H1 (cell line): ENCODE measurements around the gene TGFBRAP1. TPM values are rescaled to one million over a fixed set of nuclear protein-coding genes. Genes with fewer than 3 reads are reported as not detected.

Experiments
- CTCF ChIA-PET: fragments of 300-600 bp; sonication (Branson Sonifier 250); formaldehyde crosslinking; loops from one replicate; lab custom pipeline; 2021; ENCODE audit not compliant: partially characterized antibody; lab: Charles Lee
- POLR2A ChIA-PET: fragments of 300-600 bp; sonication (Branson Sonifier 250); formaldehyde crosslinking; loops from one replicate; lab custom pipeline; 2021; ENCODE audit warnings: inconsistent platforms; ENCODE audit not compliant: partially characterized antibody; lab: Charles Lee
- DNase-seq, 2 experiments: peaks; one replicate each; pipeline versions ENCODE4 v3.0.0 to v3.0.0-alpha.2; 2010 to 2022; ENCODE audit warnings: low spot score in 2 of 2, low read depth in 1 of 2, mixed read lengths in 1 of 2
- FAIRE-seq: peaks from 2 replicates; lab custom pipeline; 2011; peaks lifted over from hg19 to GRCh38; lab: Jason Lieb, UNC
- H2AFZ ChIP-seq: 2 replicates; pipeline ENCODE4 v1.8.1; 2012; ENCODE audit warnings: low read length, inconsistent platforms
- H2AK5ac ChIP-seq: 2 replicates; pipeline ENCODE4 v1.6.1; 2013; ENCODE audit warnings: low read depth, low read length
- H2BK120ac ChIP-seq: replicated peaks from 2 replicates; pipeline ENCODE3; 2013; ENCODE audit warnings: low read depth, low read length, inconsistent platforms
- H2BK12ac ChIP-seq: 2 replicates; pipeline ENCODE4 v1.6.1; 2013; ENCODE audit warnings: low read depth, low read length
- H2BK15ac ChIP-seq: 2 replicates; pipeline ENCODE4 v1.6.1; 2013; ENCODE audit warnings: low read length
- H2BK20ac ChIP-seq: 2 replicates; pipeline ENCODE4 v1.6.1; 2013; ENCODE audit warnings: low read length
- H2BK5ac ChIP-seq: 2 replicates; pipeline ENCODE4 v1.6.1; 2013; ENCODE audit warnings: low read depth, low read length
- H3K14ac ChIP-seq: 2 replicates; pipeline ENCODE4 v1.6.1; 2013; ENCODE audit warnings: inconsistent platforms; ENCODE audit not compliant: insufficient read length
- H3K18ac ChIP-seq: 2 replicates; pipeline ENCODE4 v1.6.1; 2013; ENCODE audit warnings: low read length; ENCODE audit errors: extremely low read depth
- H3K23ac ChIP-seq: 2 replicates; pipeline ENCODE4 v1.6.1; 2013; ENCODE audit warnings: inconsistent platforms; ENCODE audit not compliant: insufficient read length
- H3K23me2 ChIP-seq: 2 replicates; pipeline ENCODE4 v1.6.1; 2013; ENCODE audit warnings: low read depth, low read length
- H3K27ac ChIP-seq: 2 replicates; pipeline ENCODE4 v1.6.1; 2011; ENCODE audit warnings: low read depth, low read length, inconsistent platforms
- H3K27me3 ChIP-seq, 4 experiments: replicated peaks in 1 of 4; 1 replicate in 1 of 4; 2 replicates in 3 of 4; pipeline versions ENCODE4 v1.6.1 to v1.8.1; 2011 to 2013; ENCODE audit warnings: low read length in 3 of 4, mild to moderate bottlenecking in 3 of 4, inconsistent platforms in 2 of 4, mixed read lengths in 2 of 4, moderate library complexity in 1 of 4; ENCODE audit not compliant: control insufficient read depth in 3 of 4, insufficient read depth in 3 of 4; ENCODE audit errors: extremely low read depth in 1 of 4
- H3K36me3 ChIP-seq, 4 experiments: 2 replicates each; pipeline versions ENCODE4 v1.6.1 to v1.8.1; 2011 to 2013; ENCODE audit warnings: mild to moderate bottlenecking in 4 of 4, low read length in 3 of 4, moderate library complexity in 2 of 4, control low read depth in 1 of 4, inconsistent platforms in 1 of 4; ENCODE audit not compliant: insufficient read depth in 4 of 4, control insufficient read depth in 2 of 4
- H3K4ac ChIP-seq: replicated peaks from 2 replicates; pipeline ENCODE3; 2013; ENCODE audit warnings: low read length, low read depth, mixed read lengths, inconsistent platforms; ENCODE audit not compliant: insufficient read length
- H3K4me1 ChIP-seq, 4 experiments: replicated peaks in 1 of 4; 1 replicate in 1 of 4; 2 replicates in 3 of 4; pipeline versions ENCODE4 v1.6.1 to v1.8.1; 2011 to 2013; ENCODE audit warnings: low read length in 3 of 4, inconsistent platforms in 2 of 4, mixed read lengths in 1 of 4; ENCODE audit not compliant: insufficient read depth in 4 of 4, control insufficient read depth in 3 of 4
- H3K4me2 ChIP-seq, 2 experiments: 2 replicates each; pipeline versions ENCODE4 v1.6.1 to v1.8.1; 2011 to 2013; ENCODE audit warnings: low read depth in 2 of 2, low read length in 2 of 2, control low read depth in 1 of 2, inconsistent platforms in 1 of 2, mild to moderate bottlenecking in 1 of 2; ENCODE audit not compliant: insufficient read depth in 1 of 2
- H3K4me3 ChIP-seq, 4 experiments: fragments of 200-600, 300-600 bp in 1 of 4; sonication (generic), shearing (Covaris generic), sonication (Bioruptor Twin) in 1 of 4; 2 replicates each; pipeline versions ENCODE4 v1.5.1 to v1.8.1; 2011 to 2016; ENCODE audit warnings: low read length in 4 of 4, low read depth in 3 of 4, control low read depth in 2 of 4, inconsistent platforms in 2 of 4, mild to moderate bottlenecking in 2 of 4, mixed read lengths in 1 of 4, moderate library complexity in 1 of 4; ENCODE audit not compliant: insufficient read depth in 2 of 4; ENCODE audit errors: extremely low read depth in 1 of 4
- H3K56ac ChIP-seq: replicated peaks from 2 replicates; pipeline ENCODE3; 2013; ENCODE audit warnings: low read depth, mild to moderate bottlenecking, mixed read lengths, low read length, inconsistent platforms; ENCODE audit not compliant: insufficient read length
- H3K79me1 ChIP-seq: 2 replicates; pipeline ENCODE4 v1.6.1; 2013; ENCODE audit warnings: low read depth, low read length, control low read depth
- H3K79me2 ChIP-seq, 2 experiments: 2 replicates each; pipeline versions ENCODE4 v1.6.1 to v1.8.1; 2012 to 2013; ENCODE audit warnings: low read length in 2 of 2, mild to moderate bottlenecking in 2 of 2, inconsistent platforms in 1 of 2; ENCODE audit not compliant: insufficient read depth in 2 of 2, control insufficient read depth in 1 of 2
- H3K9ac ChIP-seq, 4 experiments: replicated peaks in 1 of 4; 1 replicate in 1 of 4; 2 replicates in 3 of 4; pipeline versions ENCODE4 v1.6.1 to v1.8.1; 2011 to 2013; ENCODE audit warnings: low read depth in 3 of 4, low read length in 3 of 4, control low read depth in 2 of 4, mild to moderate bottlenecking in 2 of 4, moderate library complexity in 2 of 4, inconsistent platforms in 1 of 4; ENCODE audit errors: extremely low read depth in 1 of 4
- H3K9me3 ChIP-seq, 2 experiments: 2 replicates each; pipeline versions ENCODE4 v1.6.1 to v1.8.1; 2012 to 2013; ENCODE audit warnings: mild to moderate bottlenecking in 2 of 2, moderate library complexity in 2 of 2, control low read depth in 1 of 2, inconsistent platforms in 1 of 2, low read depth in 1 of 2, low read length in 1 of 2, mixed read lengths in 1 of 2; ENCODE audit not compliant: insufficient read depth in 2 of 2
- H4K20me1 ChIP-seq, 2 experiments: replicated peaks in 1 of 2; 2 replicates each; pipeline versions ENCODE3 to v1.8.1; 2011 to 2013; ENCODE audit warnings: inconsistent platforms in 2 of 2, low read length in 2 of 2, mild to moderate bottlenecking in 1 of 2; ENCODE audit not compliant: insufficient read depth in 2 of 2, control insufficient read depth in 1 of 2
- H4K5ac ChIP-seq: 2 replicates; pipeline ENCODE4 v1.6.1; 2013; ENCODE audit warnings: low read length, low read depth, mixed read lengths, inconsistent platforms; ENCODE audit not compliant: insufficient read length
- H4K8ac ChIP-seq: 2 replicates; pipeline ENCODE4 v1.8.0; 2013; ENCODE audit warnings: mild to moderate bottlenecking, moderate library complexity, low read length, inconsistent platforms; ENCODE audit not compliant: insufficient read depth; ENCODE audit errors: extremely low read depth
- H4K91ac ChIP-seq: replicated peaks from 2 replicates; pipeline ENCODE3; 2013; ENCODE audit warnings: low read length, mixed read lengths, inconsistent platforms; ENCODE audit not compliant: insufficient read length
- ASH2L ChIP-seq: fragments of 200-600, 300-600 bp; sonication (generic); IDR thresholded peaks from one replicate; pipeline ENCODE4 v1.7.1; 2017; ENCODE audit warnings: low read length
- CBX5 ChIP-seq: fragments of 300-800, 300-1000 bp; sonication (generic); IDR thresholded peaks from 2 replicates; pipeline ENCODE4 v1.7.1; 2016; ENCODE audit warnings: antibody characterized with exemption, low read length, low read depth
- EP300 ChIP-seq, 2 experiments: IDR thresholded peaks; 1 replicate in 1 of 2; 2 replicates in 1 of 2; pipeline ENCODE4 v1.6.1; 2011 to 2012; ENCODE audit warnings: low read depth in 2 of 2, low read length in 2 of 2, mild to moderate bottlenecking in 2 of 2, borderline replicate concordance in 1 of 2, inconsistent platforms in 1 of 2, moderate library complexity in 1 of 2
- GTF2F1 ChIP-seq: IDR thresholded peaks from 2 replicates; pipeline ENCODE4 v1.6.1; 2012; ENCODE audit warnings: low read depth, low read length, improper control_type of control experiment, borderline replicate concordance
- KDM5A ChIP-seq: fragments of 200-600 bp; IDR thresholded peaks from 2 replicates; pipeline ENCODE4 v1.7.1; 2012; ENCODE audit warnings: mild to moderate bottlenecking, low read length, inconsistent platforms, mixed read lengths
- SP2 ChIP-seq: IDR thresholded peaks from 2 replicates; pipeline ENCODE4 v1.6.1; 2012; ENCODE audit warnings: mild to moderate bottlenecking, low read length, inconsistent platforms
- SUZ12 ChIP-seq: fragments of 200-600 bp; sonication (generic); IDR thresholded peaks from 2 replicates; pipeline ENCODE4 v1.6.1; 2012; ENCODE audit warnings: mild to moderate bottlenecking, inconsistent platforms, low read length, moderate library complexity, mixed read lengths
- ZNF274 ChIP-seq: IDR thresholded peaks from 2 replicates; pipeline ENCODE4 v1.7.0; 2012; ENCODE audit warnings: low read length, borderline replicate concordance; ENCODE audit errors: extremely low read depth
- WGBS, 2 experiments: shearing (Covaris generic) in 1 of 2; methylation state at CpG; one replicate each; pipeline versions ENCODE4 v1.1.6 to v1.1.7; 2013 to 2015; ENCODE audit warnings: low lambda C conversion rate in 2 of 2, mixed read lengths in 2 of 2, inconsistent platforms in 1 of 2, low coverage in 1 of 2, missing lambda C conversion rate in 1 of 2; ENCODE audit not compliant: insufficient replicate concordance in 2 of 2, insufficient coverage in 1 of 2, insufficient read length in 1 of 2; ENCODE audit errors: extremely low coverage in 1 of 2, missing lambda C conversion rate in 1 of 2; 5-methylcytosine and 5-hydroxymethylcytosine counted together
- polyA plus RNA-seq, 7 experiments: library from polyadenylated mRNA; depleted of rRNA in 3 of 7; stranded (reverse) in 5 of 7; unstranded in 2 of 7; fragments of >200 nt in 5 of 7; fragments of 200-250 nt in 2 of 7; gene quantifications; 1 replicate in 5 of 7; 2 replicates in 1 of 7; 4 replicates in 1 of 7; pipeline versions ENCODE4 v1.2.1 to v1.2.3, GENCODE V29; 2011 to 2013; ENCODE audit warnings: missing spikeins in 2 of 7, mixed read lengths in 2 of 7
- total RNA-seq: library from RNA; stranded (reverse); fragmentation: NEBNext Ultra II Directional; extraction: Animal tissue kit (Norgen Biotek cat#: 25700); gene quantifications from 2 replicates; pipeline ENCODE4 v1.2.1, GENCODE V29; 2021

Gene TGFBRAP1
- total and polyA plus RNA-seq, 2 of the 8 experiments (the other 6 are each of a cell fraction or from before 2014, with no cell fraction given): 11.2 to 20.2 TPM

DNA sequence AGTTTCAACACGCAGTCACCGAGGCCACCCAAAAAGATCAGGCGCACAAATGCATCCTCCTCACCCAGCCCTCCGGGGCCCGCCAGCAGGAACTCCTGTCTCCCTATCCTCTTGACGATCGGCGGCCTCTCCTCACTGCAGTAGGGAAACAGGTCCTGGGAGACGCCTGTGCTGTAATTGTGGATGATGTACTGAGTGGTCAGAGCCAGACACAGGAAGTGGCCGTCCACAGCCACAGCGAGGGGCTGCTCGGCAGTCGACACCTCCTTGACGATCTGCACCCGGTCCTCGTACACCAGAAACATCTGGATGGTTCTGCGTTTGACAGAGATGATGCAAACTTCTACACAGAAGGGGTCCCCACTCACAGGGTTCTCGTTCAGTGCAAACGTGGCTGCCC, 22.0 kb downstream of the TGFBRAP1 start:
- peaks cover 0 to 12% (median 5%) of the 10 kb centered on the region in 4 experiments; a peak in 4 of 8 replicates for H3K36me3 ChIP-seq
- H4K20me1 ChIP-seq: peaks cover 0 to 8% of the 10 kb centered on the region in 2 experiments
- no peak overlapping the region for H3K14ac ChIP-seq
- H3K23ac ChIP-seq: no peak overlapping the region
- no peak overlapping the region for H3K56ac ChIP-seq
- no peak overlapping the region for H2BK12ac ChIP-seq
- peaks cover 6% of the 10 kb centered on the region; the same call in 1 of the 2 replicates for H3K79me1 ChIP-seq
- H3K9ac ChIP-seq: no peak overlapping the region
- no peak overlapping the region for H3K4ac ChIP-seq
- H3K18ac ChIP-seq: no peak overlapping the region
- no peak overlapping the region for H3K4me3 ChIP-seq
- H3K9me3 ChIP-seq: no peaks in the 10 kb centered on the region
- H2BK5ac ChIP-seq: no peak overlapping the region
- no peak overlapping the region for H2AFZ ChIP-seq
- H3K4me2 ChIP-seq: no peak overlapping the region
- DNase-seq: no peak
- no peak overlapping the region for H4K8ac ChIP-seq
- no peak overlapping the region for H2BK120ac ChIP-seq
- TF ChIP-seq ZNF274 (no peak), EP300 (IDR thresholded peaks at IDR 0.05; ENCODE audit: borderline replicate concordance in 1 of 2, low read depth in 2 of 2, low read length in 2 of 2) (no peak), KDM5A (no peak), SUZ12 (no peak), GTF2F1 (no peak), SP2 (no peak), ASH2L (no peak), CBX5 (no peak)
- no peaks in the 10 kb centered on the region for H3K23me2 ChIP-seq
- no peak overlapping the region for H2BK15ac ChIP-seq
- H3K79me2 ChIP-seq: peaks cover 0 to 40% of the 10 kb centered on the region in 2 experiments; a peak in 2 of 4 replicates
- peaks cover 3 to 9% (median 5%) of the 10 kb centered on the region in 4 experiments; a peak in 3 of 7 replicates for H3K4me1 ChIP-seq
- POLR2A ChIA-PET: no interaction called here
- no peak overlapping the region for H3K27ac ChIP-seq
- WGBS, 2 experiments: 96% methylated on average over 19 of the region's 19 CpGs; no CpG with 5 or more reads in 1 of the 2 experiments
- CTCF ChIA-PET: interaction anchor here (4.1 kb wide), 1 partner anchor 8 kb away, joined by 39 read pairs; no protein-coding TSS in a partner anchor
- H4K5ac ChIP-seq: no peak overlapping the region
- H4K91ac ChIP-seq: no peak overlapping the region
- no peak overlapping the region for H2BK20ac ChIP-seq
- FAIRE-seq: no peak
- H2AK5ac ChIP-seq: no peak overlapping the region
- no peaks in the 10 kb centered on the region for H3K27me3 ChIP-seq
